ENCODE results near the gene NT5C3B. TPM values are rescaled to one million over a fixed set of nuclear protein-coding genes. Genes with fewer than 3 reads are reported as not detected.
"Not testable (repeated sequence)": the region's sequence is repeated elsewhere in the genome, so short reads cannot be mapped to it uniquely, and the experiment has no call there.

The NT5C3B gene
- polyA plus RNA-seq (2012; ENCODE audit: insufficient read depth, insufficient read length, low read depth): 183 TPM

DNA sequence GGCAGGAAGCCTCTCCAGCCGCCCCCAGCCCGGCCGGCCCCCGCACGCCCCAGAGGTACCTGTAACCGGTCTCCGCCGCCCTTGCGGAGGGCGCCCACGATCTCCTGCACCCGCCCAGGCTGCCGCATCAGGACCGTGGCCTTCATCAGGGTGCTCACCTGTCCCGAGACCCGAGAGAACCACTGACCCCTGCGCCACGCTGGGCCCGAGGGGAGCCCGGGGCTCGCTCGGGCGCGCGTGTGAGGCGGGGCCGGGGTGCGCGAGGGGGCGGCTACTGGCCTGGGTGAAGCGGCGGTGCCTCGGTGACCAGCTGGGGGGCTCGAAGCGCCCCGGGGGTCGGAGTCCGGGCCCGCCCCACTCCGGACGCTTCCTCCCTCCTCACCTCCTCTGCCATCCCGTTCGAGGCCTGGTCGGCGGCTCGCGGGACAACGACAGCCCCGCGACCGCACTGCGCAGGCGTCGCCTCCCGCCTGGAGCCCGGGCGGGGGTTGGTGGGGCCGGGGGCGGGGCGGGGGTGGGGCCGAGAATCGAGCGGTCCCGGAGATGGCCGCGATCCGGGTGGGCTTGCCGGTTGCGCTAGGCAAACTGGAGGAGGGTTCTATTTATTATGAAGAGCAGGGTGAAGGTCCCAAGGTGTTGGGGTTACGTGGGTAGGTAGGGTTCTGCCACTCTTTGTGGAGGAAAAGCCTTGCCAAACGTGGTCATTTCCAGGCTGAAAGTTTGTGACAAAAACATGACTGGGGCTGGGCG lies at the start of gene NT5C3B:
Gene NT5C3B (minus strand): TSS at position 433 of the 750 bp plus-strand sequence. CDS start 39 bp downstream, at position 394.
- H3K4me1 ChIP-seq: peaks cover 4% of the 10 kb centered on the region; the same call in 1 of the 2 replicates
- TF ChIP-seq, protein P1, sequence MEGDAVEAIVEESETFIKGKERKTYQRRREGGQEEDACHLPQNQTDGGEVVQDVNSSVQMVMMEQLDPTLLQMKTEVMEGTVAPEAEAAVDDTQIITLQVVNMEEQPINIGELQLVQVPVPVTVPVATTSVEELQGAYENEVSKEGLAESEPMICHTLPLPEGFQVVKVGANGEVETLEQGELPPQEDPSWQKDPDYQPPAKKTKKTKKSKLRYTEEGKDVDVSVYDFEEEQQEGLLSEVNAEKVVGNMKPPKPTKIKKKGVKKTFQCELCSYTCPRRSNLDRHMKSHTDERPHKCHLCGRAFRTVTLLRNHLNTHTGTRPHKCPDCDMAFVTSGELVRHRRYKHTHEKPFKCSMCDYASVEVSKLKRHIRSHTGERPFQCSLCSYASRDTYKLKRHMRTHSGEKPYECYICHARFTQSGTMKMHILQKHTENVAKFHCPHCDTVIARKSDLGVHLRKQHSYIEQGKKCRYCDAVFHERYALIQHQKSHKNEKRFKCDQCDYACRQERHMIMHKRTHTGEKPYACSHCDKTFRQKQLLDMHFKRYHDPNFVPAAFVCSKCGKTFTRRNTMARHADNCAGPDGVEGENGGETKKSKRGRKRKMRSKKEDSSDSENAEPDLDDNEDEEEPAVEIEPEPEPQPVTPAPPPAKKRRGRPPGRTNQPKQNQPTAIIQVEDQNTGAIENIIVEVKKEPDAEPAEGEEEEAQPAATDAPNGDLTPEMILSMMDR (IDR thresholded peaks at IDR 0.05; ENCODE audit: low read depth, low read length): no peak
- H3K27me3 ChIP-seq: no peaks in the 10 kb centered on the region
- H3K36me3 ChIP-seq: peaks cover 25% of the 10 kb centered on the region
- no peaks in the 10 kb centered on the region for H3K9me3 ChIP-seq
- peak within 1 kb of the TSS; percentile 86 for H3K4me3 ChIP-seq (ENCODE audit: low read depth, low read length)
- DNase-seq: peak; percentile 81

DNA sequence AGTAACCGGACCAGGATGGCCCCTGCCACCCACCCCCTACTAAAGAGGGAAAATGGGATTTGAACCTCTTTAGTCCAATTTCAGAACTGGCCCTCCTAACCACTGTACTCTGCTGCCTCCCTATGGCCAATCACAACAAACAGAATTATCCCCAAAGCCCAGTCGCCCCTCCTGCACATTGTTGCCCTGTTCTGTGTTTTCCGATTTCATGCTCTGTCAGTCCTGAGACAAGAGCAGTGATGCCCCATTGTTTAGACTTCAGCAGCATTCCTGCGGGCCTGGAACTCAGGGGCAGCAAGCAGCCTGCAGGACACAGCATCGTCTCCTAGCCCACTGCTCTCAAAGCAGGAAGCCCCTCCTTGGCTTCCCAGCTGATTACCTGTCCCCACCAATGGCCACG lies 49.7 kb upstream of the NT5C3B start:
- DNase-seq: peak; percentile 36
- H3K36me3 ChIP-seq: peaks cover 91% of the 10 kb centered on the region
- no peak overlapping the region for H3K4me3 ChIP-seq (ENCODE audit: low read depth, low read length)
- TF ChIP-seq, protein P1 (IDR thresholded peaks at IDR 0.05; ENCODE audit: low read depth, low read length): peak; percentile 58
- H3K4me1 ChIP-seq: no peaks in the 10 kb centered on the region
- H3K27me3 ChIP-seq: no peaks in the 10 kb centered on the region
- no peaks in the 10 kb centered on the region for H3K9me3 ChIP-seq

DNA sequence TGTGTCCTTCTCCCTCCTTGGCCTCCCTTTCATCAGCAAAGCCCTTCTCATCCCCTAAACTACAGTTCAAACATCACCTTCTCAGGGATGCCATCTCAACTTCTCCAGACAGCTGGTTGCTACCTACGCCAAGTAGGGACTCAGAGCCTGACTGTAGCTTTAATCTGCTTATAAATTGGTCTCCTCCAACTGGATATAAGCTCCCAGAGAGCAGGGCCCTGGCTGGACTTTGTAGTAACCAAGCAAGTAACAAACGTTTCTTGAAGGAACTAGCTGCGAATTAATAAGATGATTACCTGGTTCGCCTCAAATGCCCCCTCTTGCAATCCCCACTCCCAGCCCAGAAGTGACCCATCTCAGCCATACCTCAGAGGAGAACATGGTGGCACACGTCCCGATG lies 46.7 kb upstream of the NT5C3B start:
- Histone ChIP-seq H3K4me3 (ENCODE audit: low read depth, low read length) (no peak overlapping the region), H3K36me3 (peaks cover 95% of the 10 kb centered on the region), H3K9me3 (no peaks in the 10 kb centered on the region; the same call in 1 of the 2 replicates), H3K27me3 (no peaks in the 10 kb centered on the region), H3K4me1 (no peaks in the 10 kb centered on the region)
- TF ChIP-seq, protein P1 (IDR thresholded peaks at IDR 0.05; ENCODE audit: low read depth, low read length): no peak
- no peak for DNase-seq

DNA sequence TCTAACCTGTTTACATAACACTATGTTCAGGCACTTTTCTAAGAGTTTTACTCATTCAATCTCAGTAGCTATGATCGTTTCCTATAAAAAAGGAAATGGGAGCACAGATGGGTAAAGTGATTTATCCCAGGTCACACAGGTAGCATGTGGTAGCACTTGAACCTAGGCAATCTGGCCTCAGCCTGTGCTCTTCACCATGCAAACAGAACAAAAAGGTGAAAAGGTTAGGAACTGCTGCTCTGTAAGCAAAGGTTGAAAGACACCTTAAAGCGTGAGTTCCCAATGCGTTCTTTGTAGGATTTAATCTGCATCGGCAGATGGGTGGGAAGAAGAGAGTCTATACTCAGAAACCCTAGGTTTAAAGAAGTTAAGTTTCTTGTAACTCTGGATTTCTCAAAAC lies 44.1 kb upstream of the NT5C3B start:
- TF ChIP-seq, protein P1 (IDR thresholded peaks at IDR 0.05; ENCODE audit: low read depth, low read length): no peak
- H3K4me3 ChIP-seq (ENCODE audit: low read depth, low read length): no peak overlapping the region
- no peaks in the 10 kb centered on the region; the same call in 1 of the 2 replicates for H3K9me3 ChIP-seq
- H3K36me3 ChIP-seq: peaks cover 82% of the 10 kb centered on the region
- DNase-seq: no peak
- no peaks in the 10 kb centered on the region for H3K4me1 ChIP-seq
- H3K27me3 ChIP-seq: no peaks in the 10 kb centered on the region

DNA sequence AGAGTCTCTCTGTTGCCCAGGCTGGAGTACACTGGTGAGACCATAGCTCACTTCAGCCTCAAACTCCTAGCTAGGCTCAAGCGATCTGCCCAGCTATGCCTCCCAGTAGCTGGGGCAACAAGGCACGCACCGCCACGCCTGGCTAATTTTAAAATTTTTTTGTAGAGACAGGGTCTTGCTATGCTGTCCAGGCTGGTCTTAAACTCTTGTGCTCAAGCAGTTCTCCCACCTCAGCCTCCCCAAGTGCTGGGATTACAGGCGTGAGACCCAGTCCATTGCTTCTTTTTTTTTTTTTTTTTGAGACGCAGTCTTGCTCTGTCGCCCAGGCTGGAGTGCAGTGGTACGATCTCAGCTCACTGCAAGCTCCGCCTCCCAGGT lies 38.2 kb upstream of the NT5C3B start:
- not testable (repeated sequence) for H3K9me3 ChIP-seq; H3K4me1 ChIP-seq; H3K27me3 ChIP-seq; H3K4me3 ChIP-seq (ENCODE audit: low read depth, low read length); DNase-seq
- H3K36me3 ChIP-seq: peaks cover 87% of the 10 kb centered on the region

DNA sequence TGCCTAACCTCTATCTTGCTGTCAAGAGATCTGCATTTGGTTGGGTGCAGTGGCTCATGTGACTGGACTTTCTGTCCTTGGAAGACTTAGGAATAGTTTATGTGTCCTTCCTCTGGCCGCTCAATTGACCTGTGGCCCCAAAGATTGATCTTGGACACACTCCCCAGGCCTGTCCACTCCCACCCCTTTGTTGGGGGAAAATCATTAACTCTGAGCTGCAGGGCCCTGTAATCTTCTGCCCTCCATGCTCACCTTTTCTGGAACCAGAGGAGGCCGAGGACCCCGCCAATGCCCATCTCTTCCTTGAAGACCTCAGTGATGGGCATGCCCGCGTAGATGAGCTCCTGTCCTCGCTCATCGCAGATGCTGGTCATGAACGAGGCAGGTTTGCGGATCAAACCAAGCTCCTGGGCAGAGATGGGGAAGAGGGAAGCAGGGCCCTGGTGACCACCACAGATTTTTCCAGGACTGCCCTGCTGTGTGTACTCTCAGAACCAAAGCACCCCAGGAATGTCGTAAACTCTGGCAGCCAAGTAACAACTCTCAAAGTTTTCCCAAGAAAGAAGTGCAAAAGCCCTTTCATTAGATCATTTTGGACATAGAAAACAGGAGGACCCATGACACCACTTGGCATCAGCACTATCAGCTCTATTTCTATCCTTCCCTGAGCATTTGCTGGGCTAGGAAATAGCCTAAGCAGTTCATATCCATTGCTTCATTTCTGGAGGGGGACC lies 37.7 kb upstream of the NT5C3B start:
- Histone ChIP-seq H3K4me3 (ENCODE audit: low read depth, low read length) (no peak overlapping the region), H3K27me3 (no peaks in the 10 kb centered on the region), H3K9me3 (no peaks in the 10 kb centered on the region), H3K36me3 (peaks cover 86% of the 10 kb centered on the region), H3K4me1 (no peaks in the 10 kb centered on the region)
- DNase-seq: no peak
- TF ChIP-seq, protein P1 (IDR thresholded peaks at IDR 0.05; ENCODE audit: low read depth, low read length): no peak

Data from BE2C (cell line).